ENCODE results near the gene CCDC85C.

DNA sequence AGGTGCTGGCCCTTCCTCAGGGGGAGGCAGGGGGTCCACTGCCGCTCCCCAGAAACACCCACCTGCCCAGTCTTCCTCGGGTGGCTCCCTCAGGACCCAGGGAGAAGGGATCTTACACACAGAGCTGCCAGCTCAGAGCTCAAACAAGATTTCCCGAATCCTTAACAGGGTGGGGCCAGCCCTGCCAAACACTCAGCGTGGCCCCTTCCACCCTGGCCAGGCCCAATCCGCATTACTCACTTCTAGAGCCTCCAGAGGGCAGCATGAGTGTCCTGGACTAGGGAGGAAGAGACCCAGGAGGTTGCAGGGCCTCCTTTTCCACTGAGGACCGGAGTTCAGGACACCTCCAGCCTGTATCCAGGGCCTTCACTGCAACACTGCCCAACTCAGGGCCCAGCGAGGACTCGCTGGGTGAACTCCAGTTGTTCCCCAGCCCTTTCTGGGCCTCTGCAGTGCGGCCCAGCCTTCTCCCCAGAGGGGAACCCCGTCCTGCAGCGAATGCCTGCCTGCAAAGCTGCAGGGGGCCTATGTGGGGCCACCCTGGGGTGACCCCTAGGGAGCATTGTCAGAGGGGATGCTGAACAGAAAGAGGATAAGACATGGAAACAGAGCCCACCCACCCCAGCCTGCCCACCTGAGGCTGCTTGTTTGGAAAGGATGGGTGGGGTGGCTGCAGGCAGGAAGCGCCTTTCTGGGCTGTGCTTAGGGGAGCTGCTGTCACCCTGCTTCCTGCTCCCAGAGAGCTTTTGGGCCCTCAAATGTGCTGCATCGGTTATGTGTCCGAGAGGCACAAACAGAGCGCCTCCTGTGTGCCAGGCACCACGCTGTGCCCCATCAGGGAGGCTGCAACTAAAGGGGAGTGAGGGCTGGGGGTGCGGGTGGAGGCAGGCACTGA lies 79.0 kb downstream of the CCDC85C start:
- TF ChIP-seq POLR2A (IDR thresholded peaks at IDR 0.05; ENCODE audit: low read depth, low read length), result no peak
- no peak for TF ChIP-seq POLR2AphosphoS5 (IDR thresholded peaks at IDR 0.05; ENCODE audit: low read depth, low read length)
- no peak for TF ChIP-seq PAX5 (IDR thresholded peaks at IDR 0.05; ENCODE audit: insufficient read depth, low read length, severe bottlenecking)
- no peak for TF ChIP-seq TAF1 (IDR thresholded peaks at IDR 0.05; ENCODE audit: low read depth, low read length)
- TF ChIP-seq SPI1 (IDR thresholded peaks at IDR 0.05; ENCODE audit: low read depth, low read length), result no peak
- no peak for TF ChIP-seq POU2F2 (IDR thresholded peaks at IDR 0.05; ENCODE audit: low read depth, low read length)

Data from GM12891 (cell line).